GM19467 (cell line): ENCODE results near the gene NUDT7.

Experiments used
- ATAC-seq: cut with Tn5 transposase; IDR thresholded peaks from one replicate; pipeline ENCODE4 v1.9.1; 2021; ENCODE audit warnings: mild to moderate bottlenecking, moderate library complexity; ENCODE audit not compliant: unreplicated experiment

NUDT7 gene

DNA sequence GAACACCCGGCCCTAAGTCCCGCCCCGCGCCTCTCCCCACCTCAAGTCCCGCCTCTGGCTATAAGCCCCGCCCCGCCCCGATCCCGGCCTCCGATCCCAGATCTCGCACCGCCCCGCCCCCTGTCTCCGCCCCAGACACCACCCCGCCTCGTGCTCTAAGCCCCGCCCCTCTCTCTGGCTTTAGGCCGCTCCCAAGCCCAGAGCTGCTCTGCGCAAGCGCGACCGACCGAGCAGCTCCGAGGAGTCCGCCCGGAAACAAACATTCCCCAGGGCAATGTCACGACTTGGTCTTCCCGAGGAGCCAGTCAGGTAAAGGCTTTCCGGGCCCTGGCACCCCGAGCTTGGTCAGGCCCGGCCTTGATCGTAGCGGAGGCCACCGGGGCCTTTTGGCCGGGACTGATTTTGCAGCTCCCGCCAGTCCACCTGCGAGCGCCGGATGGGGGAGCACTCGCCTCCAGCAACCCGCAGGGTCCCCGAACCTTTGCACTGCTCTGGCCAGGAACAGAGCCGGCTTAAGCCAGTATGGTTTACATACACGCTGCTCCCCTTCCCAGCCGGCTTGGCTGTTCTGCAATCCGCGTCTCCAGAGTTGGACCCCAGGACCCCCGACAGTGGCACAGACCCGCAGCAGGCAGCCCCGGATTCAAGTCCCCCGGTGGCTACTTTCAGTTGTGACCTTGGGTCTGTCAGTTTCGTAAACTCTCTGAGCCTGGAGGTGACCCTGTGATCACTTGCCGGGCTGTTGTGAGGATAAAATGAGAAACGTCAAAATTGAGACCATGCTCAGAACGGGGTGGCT is at the start of gene NUDT7:
TSS of gene NUDT7 (plus strand) at position 206 of the 799 bp plus-strand sequence. CDS start at position 275, 69 bp downstream.
- peak; percentile 87 for ATAC-seq

DNA sequence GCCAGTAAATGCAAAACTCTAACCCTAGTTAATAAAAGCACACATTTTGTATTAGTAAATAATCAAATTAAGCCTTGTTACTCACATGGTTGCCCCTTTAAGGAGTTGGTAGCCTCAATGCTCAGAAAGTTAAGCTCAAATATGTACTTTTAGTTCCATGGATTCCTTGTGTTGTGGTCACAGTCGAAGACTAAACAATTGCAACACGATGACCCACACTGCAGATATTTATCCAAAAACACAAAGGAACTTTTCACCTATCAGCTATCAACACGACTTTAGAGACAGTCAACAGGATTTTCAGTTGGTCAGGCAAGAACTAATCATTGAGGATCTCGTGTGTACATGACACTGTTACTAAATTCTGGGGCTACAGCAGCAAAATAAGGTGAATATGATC is 47.4 kb upstream of the NUDT7 start:
- no peak for ATAC-seq

DNA sequence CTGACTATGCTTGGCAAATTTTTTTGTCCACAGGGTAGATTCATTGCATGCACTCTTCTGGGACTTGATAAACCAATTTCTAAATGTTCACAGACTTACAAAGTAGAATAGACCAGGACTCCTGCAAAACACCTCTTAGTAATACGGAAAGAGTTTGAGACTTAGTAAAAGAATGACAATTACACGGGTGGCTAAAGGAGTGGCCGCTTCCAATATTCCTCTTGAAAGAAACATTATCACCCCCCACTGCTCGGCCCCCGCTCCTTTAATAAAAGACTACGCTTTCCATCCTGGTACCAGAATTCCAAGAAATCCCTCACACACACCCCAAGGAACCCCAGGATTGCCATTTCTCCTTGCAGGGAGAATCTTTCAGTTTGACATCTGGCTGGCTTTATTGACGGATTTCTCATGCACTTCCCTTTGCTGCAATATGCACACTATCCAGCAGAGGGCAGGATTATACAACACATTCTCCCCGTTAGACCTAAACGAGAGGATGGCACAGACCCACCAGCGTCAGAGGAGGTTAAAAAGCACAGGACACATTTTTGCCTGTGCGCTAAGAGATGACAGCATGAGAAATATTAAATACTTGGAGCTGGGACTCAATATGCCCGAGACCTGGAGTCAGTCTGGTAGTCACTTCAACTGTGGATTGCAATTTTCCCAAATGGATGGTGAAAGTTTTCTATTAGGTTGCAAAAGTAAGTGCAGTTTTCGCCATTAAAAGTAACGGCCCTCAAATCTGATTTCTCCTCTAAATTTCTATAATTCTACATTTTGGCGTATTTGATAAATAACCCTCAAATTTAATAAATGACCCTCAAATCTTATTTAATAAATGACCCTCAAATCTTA is 46.6 kb upstream of the NUDT7 start:
- no peak for ATAC-seq

DNA sequence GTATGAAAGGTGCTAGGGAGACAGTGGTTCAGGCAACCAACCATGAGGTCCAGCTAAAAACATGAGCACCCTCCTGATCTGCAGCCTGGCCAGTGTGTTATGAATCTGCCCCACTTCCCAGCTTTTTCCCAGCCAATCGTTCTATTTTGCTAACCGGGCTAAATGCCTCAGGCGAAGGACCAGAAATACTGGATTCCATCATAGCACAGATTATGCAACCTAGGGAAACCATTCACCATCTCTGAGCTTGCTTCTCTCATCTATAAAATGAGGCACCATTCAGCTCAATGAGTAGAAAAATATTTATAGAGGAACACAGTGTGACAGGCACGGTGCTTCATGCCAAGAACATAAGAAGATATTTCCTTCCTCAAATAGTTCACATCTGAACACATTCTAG is 45.2 kb upstream of the NUDT7 start:
- no peak for ATAC-seq

DNA sequence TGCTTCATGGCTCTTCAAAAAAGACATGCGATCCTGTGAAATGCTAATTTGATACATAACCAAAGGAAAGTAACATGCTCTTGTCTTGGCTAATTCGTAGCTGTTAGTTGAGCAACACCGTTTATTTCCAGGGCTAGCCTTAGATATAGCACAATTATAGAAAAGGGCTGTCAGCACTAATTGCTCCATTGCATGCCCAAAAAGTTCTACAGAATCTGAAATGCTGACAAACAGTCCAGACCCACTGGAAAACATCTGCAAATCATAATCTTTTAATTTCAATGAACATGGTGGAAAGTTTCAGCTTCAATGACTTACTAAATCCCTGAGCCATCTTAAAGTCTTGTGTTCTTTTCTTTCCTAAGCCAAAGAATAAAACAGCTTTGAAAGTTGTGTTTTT is 42.9 kb upstream of the NUDT7 start:
- no peak for ATAC-seq

DNA sequence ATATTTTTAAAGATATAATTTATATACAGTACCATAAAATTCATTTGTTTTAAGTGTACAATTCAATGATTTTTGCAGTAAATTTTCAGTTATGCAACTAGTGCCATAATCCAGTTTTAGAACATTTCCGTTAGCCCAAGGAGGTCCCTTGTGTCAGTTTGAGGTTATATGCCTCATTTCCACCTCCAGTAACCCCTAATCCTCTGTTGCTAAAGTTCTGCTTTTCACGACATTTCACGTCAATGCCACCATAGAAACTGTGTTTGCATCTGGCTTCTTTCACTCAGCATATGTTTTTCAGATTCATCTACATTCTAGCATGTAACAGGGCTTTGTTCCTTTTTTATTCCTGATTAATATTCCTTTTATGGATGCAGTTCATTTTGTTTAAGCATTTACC is 42.4 kb upstream of the NUDT7 start:
- no peak for ATAC-seq

DNA sequence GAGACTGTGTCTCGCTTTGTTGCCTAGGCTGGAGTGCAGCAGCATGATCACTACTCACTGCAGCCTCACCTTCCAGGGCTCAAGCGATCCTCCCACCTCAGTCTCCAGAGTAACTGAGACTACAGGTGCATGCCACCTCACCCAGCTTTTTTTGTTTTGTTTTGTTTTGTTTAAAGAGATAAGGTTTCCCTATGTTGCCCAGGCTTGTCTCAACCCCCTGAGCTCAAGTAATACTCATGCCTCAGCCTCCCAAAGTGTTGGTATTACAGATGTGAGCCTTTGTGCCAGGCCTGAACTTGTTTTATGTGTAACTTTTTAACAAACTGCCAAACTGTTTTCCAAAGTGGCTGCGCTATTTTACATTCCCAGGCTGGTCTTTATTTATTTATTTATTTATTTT is 41.8 kb upstream of the NUDT7 start:
- ATAC-seq = no peak

DNA sequence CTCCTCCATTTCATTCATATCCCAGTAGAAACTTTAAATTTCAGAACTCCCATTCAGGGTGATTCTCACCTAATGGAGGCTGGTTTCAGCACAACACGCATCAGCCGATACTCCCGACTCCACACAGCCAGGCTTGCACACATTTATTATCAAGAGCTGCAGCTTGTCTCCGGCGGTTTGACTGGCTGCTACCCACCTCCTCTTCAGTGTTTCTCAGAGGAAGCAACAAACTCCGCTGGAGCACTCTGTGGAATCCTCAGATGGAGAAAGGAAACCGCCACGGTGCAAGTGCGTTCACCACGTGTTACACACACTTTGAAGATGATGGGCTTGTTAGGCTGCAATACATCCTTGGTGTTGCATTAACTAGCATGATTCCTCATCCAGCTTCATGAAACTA is 39.7 kb upstream of the NUDT7 start:
- no peak for ATAC-seq

DNA sequence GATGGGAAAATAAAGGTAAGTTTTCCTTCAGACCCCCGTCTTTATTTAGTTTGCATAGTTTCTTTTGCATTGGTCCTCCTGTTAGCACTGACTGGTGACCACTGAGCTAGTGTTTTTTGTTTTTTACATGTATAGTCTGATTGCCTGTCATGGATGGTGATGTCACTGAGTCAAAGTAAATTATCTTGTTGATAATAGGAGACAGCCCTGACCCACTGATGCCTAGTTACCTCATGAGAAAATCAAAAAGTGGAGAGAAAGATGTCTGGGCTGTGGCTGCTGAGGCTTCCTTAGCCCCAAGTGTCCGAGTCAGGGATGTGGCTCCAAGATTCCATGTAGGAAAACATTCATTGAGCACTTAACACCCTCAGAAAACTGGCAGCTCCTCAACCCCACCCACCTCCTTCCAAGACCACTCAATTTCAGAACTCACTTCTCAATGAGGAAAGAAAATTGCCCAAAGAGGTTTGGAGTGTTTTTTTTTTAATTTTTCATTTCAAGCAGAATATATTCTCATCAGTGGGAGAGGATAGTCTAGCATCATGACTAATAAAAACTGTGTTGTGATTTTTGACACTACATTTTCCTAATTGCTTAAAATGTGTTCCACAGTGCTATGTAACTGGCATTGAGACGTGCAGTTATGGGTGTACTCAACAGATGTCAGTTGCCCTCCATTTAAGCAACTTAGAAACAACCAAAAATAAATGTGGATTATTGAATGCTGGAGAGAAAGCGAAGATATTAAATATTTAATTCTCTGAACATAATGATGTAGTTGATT is 38.7 kb upstream of the NUDT7 start:
- no peak for ATAC-seq

DNA sequence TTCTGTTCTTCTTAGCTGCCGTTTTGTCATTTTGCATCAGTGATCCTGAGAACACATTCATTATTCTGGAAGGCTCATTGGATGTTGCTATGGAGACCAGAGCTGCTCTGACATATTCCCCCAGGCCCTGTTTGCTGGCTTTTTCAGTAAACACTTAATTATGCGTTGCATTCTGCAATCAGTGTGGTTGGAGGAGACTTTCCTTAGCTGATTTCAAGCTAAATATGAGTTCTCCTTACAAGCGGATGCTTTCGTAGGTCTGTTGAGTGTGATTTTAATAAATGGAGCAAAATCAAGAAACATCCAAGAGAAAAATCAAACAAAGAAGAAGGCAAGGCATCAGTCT is 38.2 kb upstream of the NUDT7 start:
- ATAC-seq = no peak

DNA sequence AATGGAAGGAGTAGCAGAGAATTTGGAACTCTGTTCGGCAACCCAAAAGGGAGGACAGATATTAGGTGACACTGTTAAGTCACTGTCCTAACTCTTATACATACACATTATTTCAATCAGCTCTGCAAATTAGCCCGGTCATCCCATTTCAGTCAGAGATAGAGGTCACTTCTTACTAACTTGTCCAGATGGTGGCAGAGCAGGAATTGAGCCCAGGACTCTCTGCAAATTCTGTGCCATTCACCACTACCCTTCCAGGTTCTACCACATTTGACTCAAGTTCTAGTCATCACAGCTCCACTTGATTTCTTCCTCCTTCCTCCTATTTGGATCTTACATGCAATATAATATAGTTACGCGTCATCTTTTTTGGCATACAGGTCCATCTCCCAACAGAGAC is 35.9 kb upstream of the NUDT7 start:
- ATAC-seq = no peak

DNA sequence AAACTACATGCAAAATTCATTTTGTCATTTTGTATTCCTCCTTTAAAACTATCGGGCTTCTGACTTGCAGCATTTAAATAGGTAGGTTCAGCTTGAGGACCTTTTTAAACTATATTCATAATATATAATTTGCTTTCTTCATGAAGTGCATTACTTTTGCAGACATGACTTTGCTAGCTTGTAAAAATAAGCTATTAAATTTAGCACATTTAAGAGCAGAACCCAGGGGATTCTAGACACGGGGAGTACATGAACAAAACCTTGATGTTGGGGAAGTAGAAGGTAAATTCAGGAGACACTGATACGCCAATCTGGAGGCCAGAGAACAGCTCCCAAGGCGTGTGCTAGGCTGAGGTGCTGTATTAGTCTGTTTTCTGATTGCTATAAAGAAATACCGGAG is 32.3 kb upstream of the NUDT7 start:
- no peak for ATAC-seq

DNA sequence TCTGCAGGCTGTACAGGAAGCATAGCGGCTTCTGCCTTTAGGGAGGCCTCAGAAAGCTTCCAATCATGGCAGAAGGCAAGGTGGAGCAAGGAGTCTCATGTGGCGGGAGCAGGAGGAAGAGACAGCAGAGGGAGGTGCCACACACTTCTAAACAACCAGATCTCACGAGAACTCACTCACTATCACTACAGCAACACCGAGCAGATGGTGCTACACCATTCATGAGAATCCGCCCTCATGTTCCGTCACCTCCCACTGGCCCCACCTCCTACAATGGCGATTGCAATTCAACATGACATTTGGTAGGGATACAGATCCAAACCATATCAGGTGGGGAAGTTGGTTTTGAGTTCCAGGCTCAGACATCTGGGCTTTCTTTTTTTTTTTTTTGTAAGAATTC is 31.9 kb upstream of the NUDT7 start:
- ATAC-seq = no peak

DNA sequence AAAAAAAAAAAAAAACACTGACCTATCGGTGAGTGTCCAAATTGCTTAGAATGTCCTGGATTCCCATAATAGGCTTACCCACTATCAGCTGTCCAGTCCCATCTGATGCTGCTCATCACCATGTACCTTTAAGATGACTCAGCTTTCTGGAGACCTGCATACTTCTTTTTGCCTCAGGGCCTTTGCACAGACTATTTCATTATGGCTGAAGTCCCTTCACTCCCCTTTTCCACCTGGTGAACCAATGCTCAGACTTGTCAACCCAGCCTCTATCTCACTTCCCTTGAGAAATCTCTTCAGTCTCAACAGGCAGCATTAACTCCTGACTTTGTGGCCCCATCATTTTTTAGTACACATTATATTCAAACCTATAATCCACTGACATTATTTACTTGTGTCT is 29.7 kb upstream of the NUDT7 start:
- ATAC-seq = no peak

DNA sequence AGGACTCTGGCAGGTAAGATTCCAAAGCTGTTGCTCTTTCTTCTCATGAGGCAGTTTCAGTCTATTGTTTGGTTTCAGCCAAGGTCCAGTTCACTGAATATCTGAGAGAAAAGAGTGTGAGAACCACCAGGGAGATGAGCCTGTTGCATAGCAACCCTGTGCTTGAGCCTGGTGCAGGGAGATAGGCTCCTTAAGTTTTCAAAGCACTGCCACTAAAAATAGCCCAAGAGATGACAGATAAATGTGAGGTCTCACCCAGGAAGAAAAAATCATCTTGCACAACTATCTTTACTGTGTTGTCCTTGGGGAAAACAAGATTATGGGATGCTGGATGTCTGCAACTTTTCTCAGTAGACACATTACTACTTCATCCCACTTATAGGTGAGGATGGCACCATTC is 26.2 kb upstream of the NUDT7 start:
- no peak for ATAC-seq

DNA sequence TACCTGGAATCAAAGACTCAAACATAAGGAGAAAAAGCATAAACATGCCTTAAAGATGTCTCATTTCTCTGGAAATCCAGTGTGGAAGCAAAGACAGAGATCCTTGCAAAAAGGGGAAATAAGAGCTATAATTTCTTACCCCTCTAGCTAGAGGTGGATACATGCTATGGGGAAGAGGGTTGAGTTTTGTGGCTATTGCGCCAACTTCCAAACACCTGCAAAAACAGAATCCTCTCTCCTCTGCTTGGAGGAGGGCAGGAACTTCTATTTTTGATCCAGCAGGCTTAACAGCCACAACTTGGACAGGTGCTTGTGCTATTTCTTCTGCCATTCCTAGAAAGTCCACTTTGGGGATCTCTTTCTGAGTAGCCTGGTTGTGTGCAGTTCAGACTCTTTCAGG is 21.5 kb upstream of the NUDT7 start:
- ATAC-seq = no peak

DNA sequence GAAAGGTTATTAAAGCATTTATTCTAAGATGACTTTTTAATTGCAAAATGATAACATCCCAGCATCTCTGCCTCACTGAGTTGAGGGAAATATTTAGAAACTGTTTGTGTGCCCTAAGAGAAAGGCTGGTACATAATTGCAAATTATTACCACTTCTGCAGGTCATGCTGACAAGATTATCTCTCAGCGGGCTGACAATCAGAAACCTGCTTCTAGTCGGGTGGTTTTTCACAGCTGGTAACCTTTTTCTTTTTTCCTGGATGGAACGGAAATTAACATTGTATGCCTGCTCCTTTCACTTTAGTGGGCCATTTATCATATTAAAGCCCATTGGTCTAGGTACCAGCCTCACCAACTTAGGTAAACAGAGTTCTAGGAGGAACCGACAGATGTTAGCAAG is 17.0 kb upstream of the NUDT7 start:
- ATAC-seq = no peak

DNA sequence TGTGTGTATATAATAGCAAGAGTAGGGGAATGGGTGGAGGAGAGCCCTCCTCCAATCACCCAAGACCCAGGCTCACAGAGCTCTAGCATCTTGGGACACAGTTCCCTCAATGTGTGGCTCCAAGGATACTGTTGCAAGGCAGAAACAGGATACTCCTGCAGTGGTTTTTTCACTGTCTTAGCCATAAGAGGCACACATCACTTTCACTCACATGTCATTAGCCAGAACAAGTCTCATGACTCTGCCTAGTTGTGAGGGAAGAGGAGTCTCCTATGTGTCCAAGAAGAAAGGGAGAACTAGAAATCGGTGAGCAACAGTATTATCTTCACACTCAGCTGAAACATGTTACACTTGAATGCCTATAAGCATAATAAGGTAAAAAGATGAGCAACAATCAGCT is 11.1 kb upstream of the NUDT7 start:
- ATAC-seq = no peak

DNA sequence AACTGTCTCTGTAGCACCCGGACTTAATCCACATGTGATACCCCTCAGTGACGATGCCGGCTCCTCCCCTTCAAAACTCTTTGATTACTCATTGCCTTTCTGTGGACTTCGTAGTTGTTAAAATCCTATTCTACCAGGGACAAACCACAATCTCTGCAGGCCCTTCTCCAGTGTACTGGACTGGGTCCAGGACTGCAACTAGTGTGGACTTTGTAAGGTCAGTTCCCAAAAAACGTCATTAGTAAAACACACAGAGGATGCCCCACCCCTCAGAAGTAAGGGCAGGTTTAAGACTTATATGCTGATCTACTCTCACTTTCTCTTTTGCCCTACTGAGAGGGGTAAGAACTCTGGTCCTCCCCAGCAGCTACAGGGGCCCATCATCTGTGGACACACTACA is 10.5 kb upstream of the NUDT7 start:
- no peak for ATAC-seq

DNA sequence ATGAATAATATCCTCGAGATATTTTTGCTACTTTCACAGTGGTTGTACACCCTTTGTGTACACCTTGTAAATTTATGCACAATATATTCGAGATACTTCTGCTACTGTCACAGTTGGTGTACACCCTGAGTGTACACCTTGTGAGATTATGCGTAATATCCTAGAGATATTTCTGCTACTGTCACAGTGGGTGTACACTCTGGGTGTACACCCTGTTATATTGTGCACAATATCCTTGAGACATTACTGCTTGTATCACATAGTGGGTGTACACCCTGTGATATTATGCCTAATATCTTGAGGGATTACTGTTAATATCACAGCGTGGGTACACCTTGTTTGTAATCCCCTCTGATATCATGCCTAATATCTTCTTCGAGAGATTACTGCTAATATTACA is 7.2 kb upstream of the NUDT7 start:
- ATAC-seq = no peak

DNA sequence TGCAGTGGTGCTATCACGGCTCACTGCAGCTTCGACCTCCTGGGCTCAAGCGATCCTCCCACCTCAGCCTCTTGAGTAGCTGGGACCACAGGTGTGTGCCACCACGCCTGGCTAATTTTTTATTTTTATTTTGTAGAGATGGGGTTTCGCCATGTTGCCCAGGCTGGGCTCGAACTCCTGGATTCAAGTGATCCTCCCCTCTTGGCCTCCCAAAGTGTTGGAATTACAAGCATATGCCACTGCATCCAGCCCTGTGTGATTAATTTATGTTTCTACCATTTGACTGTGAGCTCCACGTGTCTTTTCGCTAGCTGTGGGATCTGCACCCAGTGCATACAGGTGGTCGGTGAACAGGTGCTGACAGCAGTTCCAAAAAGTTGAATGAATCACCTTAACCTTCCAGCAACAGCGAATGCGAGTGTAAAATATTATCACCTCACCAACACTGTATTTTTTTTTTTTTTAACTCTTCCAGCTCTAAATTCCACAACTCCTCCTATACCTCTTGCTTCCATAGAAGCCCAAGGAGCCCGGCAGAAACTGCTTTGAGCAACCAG is 484 bp upstream of the NUDT7 start:
- ATAC-seq = peak; percentile 30
